WTC11 (cell line): ENCODE measurements around the gene CABCOCO1. TPM values are rescaled to one million over a fixed set of nuclear protein-coding genes. Genes with fewer than 3 reads are reported as not detected.

Experiments
- ATAC-seq: fragments of 200-7000 bp; cut with Tn5 transposase; 2 replicates; pipeline ENCODE4 v1.10.0; 2021; ENCODE audit warnings: mild to moderate bottlenecking, moderate library complexity
- CTCF ChIA-PET: fragments of 300-600 bp; sonication (Branson Sonifier 250); formaldehyde crosslinking; loops from one replicate; lab custom pipeline; 2021; ENCODE audit warnings: antibody characterized with exemption; lab: Charles Lee
- POLR2A ChIA-PET: fragments of 350-600 bp; sonication (Branson Sonifier 250); formaldehyde crosslinking; loops from one replicate; lab custom pipeline; 2021; ENCODE audit warnings: antibody characterized with exemption; lab: Charles Lee
- DNase-seq: peaks from one replicate; pipeline ENCODE4 v3.0.0; 2021; ENCODE audit warnings: low spot score
- H3K27ac Mint-ChIP-seq: 2 replicates; pipeline ENCODE4 v1.8.0; 2021; ENCODE audit warnings: mixed read lengths
- H3K27me3 Mint-ChIP-seq: 2 replicates; pipeline ENCODE4 v1.8.0; 2021; ENCODE audit warnings: low read depth, mild to moderate bottlenecking, moderate library complexity, mixed read lengths
- H3K36me3 Mint-ChIP-seq: 2 replicates; pipeline ENCODE4 v1.8.0; 2021; ENCODE audit warnings: mixed read lengths
- H3K4me1 Mint-ChIP-seq: 2 replicates; pipeline ENCODE4 v1.8.0; 2022; ENCODE audit warnings: mixed read lengths
- H3K4me3 Mint-ChIP-seq: 2 replicates; pipeline ENCODE4 v1.8.0; 2021; ENCODE audit warnings: mild to moderate bottlenecking, moderate library complexity, mixed read lengths
- H3K9me3 Mint-ChIP-seq: 2 replicates; pipeline ENCODE4 v1.8.0; 2021; ENCODE audit warnings: mixed read lengths
- ATF2 ChIP-seq: sonication (generic); formaldehyde crosslinking; IDR thresholded peaks from 2 replicates; pipeline ENCODE4 v1.8.1; 2022; ENCODE audit warnings: low read depth, missing genetic modification reagents, borderline replicate concordance
- ATF6 ChIP-seq: sonication (generic); formaldehyde crosslinking; IDR thresholded peaks from 2 replicates; pipeline ENCODE4 v1.8.1; 2023; ENCODE audit warnings: mild to moderate bottlenecking, missing genetic modification reagents
- CTCF ChIP-seq: fragments of 200-600 bp; IDR thresholded peaks from 2 replicates; pipeline ENCODE4 v1.8.0; 2022; ENCODE audit warnings: antibody characterized with exemption
- ETV6 ChIP-seq: sonication (generic); formaldehyde crosslinking; IDR thresholded peaks from 2 replicates; pipeline ENCODE4 v1.8.1; 2022; ENCODE audit warnings: mild to moderate bottlenecking, missing genetic modification reagents
- FOXP1 ChIP-seq: sonication (generic); formaldehyde crosslinking; IDR thresholded peaks from 2 replicates; pipeline ENCODE4 v1.8.0; 2022; ENCODE audit warnings: missing genetic modification reagents, mild to moderate bottlenecking, moderate library complexity, borderline replicate concordance
- JAZF1 ChIP-seq: fragments of 250-450 bp; sonication (Bioruptor Pico); IDR thresholded peaks from 2 replicates; pipeline ENCODE4 v1.9.0; 2021; ENCODE audit warnings: moderate library complexity, mild to moderate bottlenecking, inconsistent platforms
- KAT7 ChIP-seq: sonication (generic); formaldehyde crosslinking; IDR thresholded peaks from 2 replicates; pipeline ENCODE4 v1.8.1; 2023; ENCODE audit warnings: missing genetic modification reagents, mild to moderate bottlenecking, borderline replicate concordance
- MAX ChIP-seq: sonication (generic); formaldehyde crosslinking; IDR thresholded peaks from 2 replicates; pipeline ENCODE4 v1.8.0; 2022; ENCODE audit warnings: mild to moderate bottlenecking, missing genetic modification reagents
- MLX ChIP-seq: sonication (generic); formaldehyde crosslinking; IDR thresholded peaks from 2 replicates; pipeline ENCODE4 v1.8.1; 2023; ENCODE audit warnings: mild to moderate bottlenecking, missing genetic modification reagents, moderate library complexity
- NFYB ChIP-seq: sonication (generic); formaldehyde crosslinking; conservative IDR thresholded peaks from 2 replicates; pipeline ENCODE4 v1.8.0; 2022; ENCODE audit warnings: low read depth, missing genetic modification reagents
- NR2C2 ChIP-seq: sonication (generic); formaldehyde crosslinking; IDR thresholded peaks from 2 replicates; pipeline ENCODE4 v1.8.0; 2022; ENCODE audit warnings: mild to moderate bottlenecking, missing genetic modification reagents
- OVOL2 ChIP-seq: fragments of 250-450 bp; sonication (Bioruptor Pico); IDR thresholded peaks from 2 replicates; pipeline ENCODE4 v1.9.0; 2021; ENCODE audit warnings: mild to moderate bottlenecking, borderline replicate concordance
- RORB ChIP-seq: fragments of 250-450 bp; sonication (Bioruptor Pico); IDR thresholded peaks from 2 replicates; pipeline ENCODE4 v1.9.0; 2021; ENCODE audit warnings: mild to moderate bottlenecking
- STAT6 ChIP-seq: sonication (generic); formaldehyde crosslinking; conservative IDR thresholded peaks from 2 replicates; pipeline ENCODE4 v1.8.1; 2023; ENCODE audit warnings: mild to moderate bottlenecking, low read depth, missing genetic modification reagents, moderate library complexity
- TP53 ChIP-seq: sonication (generic); formaldehyde crosslinking; IDR thresholded peaks from 2 replicates; pipeline ENCODE4 v1.8.1; 2023; ENCODE audit warnings: mild to moderate bottlenecking, missing genetic modification reagents
- ZNF138 ChIP-seq: sonication (generic); formaldehyde crosslinking; conservative IDR thresholded peaks from 2 replicates; pipeline ENCODE4 v1.8.1; 2022; ENCODE audit warnings: mild to moderate bottlenecking, moderate library complexity, missing genetic modification reagents
- ZNF219 ChIP-seq: sonication (generic); formaldehyde crosslinking; IDR thresholded peaks from 2 replicates; pipeline ENCODE4 v1.8.0; 2023; ENCODE audit warnings: missing genetic modification reagents, mild to moderate bottlenecking, borderline replicate concordance
- ZNF281 ChIP-seq: sonication (generic); formaldehyde crosslinking; IDR thresholded peaks from 2 replicates; pipeline ENCODE4 v1.8.0; 2023; ENCODE audit warnings: mild to moderate bottlenecking, missing genetic modification reagents
- ZNF317 ChIP-seq: sonication (generic); formaldehyde crosslinking; IDR thresholded peaks from 2 replicates; pipeline ENCODE4 v1.8.1; 2023; ENCODE audit warnings: low read depth, mild to moderate bottlenecking, moderate library complexity, missing genetic modification reagents, borderline replicate concordance
- ZNF512 ChIP-seq: sonication (generic); formaldehyde crosslinking; IDR thresholded peaks from 2 replicates; pipeline ENCODE4 v1.8.1; 2022; ENCODE audit warnings: missing genetic modification reagents, borderline replicate concordance
- total RNA-seq: library from RNA; stranded (reverse); gene quantifications from 3 replicates; pipeline ENCODE4 v1.2.3, GENCODE V29; 2021

Gene CABCOCO1
- total RNA-seq, 1 experiment from 2014 or later: not detected

- Mint-ChIP-seq H3K9me3 (0 out of 2 replicates have a peak, but pooled peaks cover 3% of the 10 kb centered on the region), H3K36me3 (no peaks in the 10 kb centered on the region), H3K4me3 (no peak overlapping the region), H3K27me3 (no peaks in the 10 kb centered on the region), H3K27ac (no peak overlapping the region), H3K4me1 (no peaks in the 10 kb centered on the region)
- no peak for DNase-seq
- TF ChIP-seq ATF2 (CRISPR knock-in tag): no peak
- TF ChIP-seq NR2C2 (CRISPR knock-in tag): no peak
- TF ChIP-seq FOXP1 (CRISPR knock-in tag): no peak
- no peak for TF ChIP-seq MAX
- no peak for TF ChIP-seq TP53 (CRISPR knock-in tag)
- TF ChIP-seq JAZF1 (CRISPR knock-in tag): no peak
- TF ChIP-seq NFYB: no peak
- no peak for TF ChIP-seq MLX (CRISPR knock-in tag)
- no peak for TF ChIP-seq KAT7 (CRISPR knock-in tag)
- no peak for TF ChIP-seq ZNF138 (CRISPR knock-in tag)
- no peak for TF ChIP-seq STAT6 (CRISPR knock-in tag)
- TF ChIP-seq RORB (CRISPR knock-in tag): no peak
- TF ChIP-seq ZNF219 (CRISPR knock-in tag): no peak
- TF ChIP-seq OVOL2 (CRISPR knock-in tag): no peak
- TF ChIP-seq CTCF: no peak
- TF ChIP-seq ZNF317 (CRISPR knock-in tag): no peak
- no peak for TF ChIP-seq ATF6
- TF ChIP-seq ZNF281: no peak
- no peak for TF ChIP-seq ZNF512
- TF ChIP-seq ETV6 (CRISPR knock-in tag): no peak
- CTCF ChIA-PET: interaction anchor here (1.4 kb wide), 1 partner anchor 34 kb away, joined by 3 read pairs; no protein-coding TSS in a partner anchor
- ATAC-seq: no peak
- POLR2A ChIA-PET: no interaction called here
Measured at GRCh38 chr10:61785473-61786105, 122.9 kb downstream of the CABCOCO1 start.
